COLO668 (cell line): Measurements from ENCODE around the gene RHOT2.
A peak's percentile ranks its signal among the peaks of the same experiment; 100 is the strongest.

Experiments
- DNase-seq: peaks from one replicate; lab custom pipeline; 2025; ENCODE audit not compliant: unreplicated experiment; lab: John Stamatoyannopoulos, UW

The RHOT2 gene

DNA sequence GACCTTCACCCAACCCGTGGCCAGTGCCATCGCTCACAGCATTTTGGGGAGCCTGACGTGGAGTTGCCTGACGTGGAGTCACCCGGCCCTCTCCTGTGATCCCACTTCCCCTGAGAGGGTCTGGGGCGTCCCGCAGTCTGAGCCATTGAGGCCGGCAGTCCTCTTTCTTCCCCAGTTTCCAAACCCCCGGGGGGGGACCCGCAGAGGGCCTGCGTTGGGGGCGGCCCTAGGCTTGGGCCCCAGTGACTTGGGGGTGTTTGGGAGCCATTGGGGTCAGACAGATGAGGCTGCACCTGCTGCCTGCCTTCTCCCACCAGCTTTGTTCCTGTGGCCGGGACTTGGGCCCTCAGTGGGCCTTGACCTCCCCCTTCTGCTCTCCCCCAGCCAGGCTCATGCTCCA is 1.7 kb downstream of the RHOT2 start:
- no peak for DNase-seq

DNA sequence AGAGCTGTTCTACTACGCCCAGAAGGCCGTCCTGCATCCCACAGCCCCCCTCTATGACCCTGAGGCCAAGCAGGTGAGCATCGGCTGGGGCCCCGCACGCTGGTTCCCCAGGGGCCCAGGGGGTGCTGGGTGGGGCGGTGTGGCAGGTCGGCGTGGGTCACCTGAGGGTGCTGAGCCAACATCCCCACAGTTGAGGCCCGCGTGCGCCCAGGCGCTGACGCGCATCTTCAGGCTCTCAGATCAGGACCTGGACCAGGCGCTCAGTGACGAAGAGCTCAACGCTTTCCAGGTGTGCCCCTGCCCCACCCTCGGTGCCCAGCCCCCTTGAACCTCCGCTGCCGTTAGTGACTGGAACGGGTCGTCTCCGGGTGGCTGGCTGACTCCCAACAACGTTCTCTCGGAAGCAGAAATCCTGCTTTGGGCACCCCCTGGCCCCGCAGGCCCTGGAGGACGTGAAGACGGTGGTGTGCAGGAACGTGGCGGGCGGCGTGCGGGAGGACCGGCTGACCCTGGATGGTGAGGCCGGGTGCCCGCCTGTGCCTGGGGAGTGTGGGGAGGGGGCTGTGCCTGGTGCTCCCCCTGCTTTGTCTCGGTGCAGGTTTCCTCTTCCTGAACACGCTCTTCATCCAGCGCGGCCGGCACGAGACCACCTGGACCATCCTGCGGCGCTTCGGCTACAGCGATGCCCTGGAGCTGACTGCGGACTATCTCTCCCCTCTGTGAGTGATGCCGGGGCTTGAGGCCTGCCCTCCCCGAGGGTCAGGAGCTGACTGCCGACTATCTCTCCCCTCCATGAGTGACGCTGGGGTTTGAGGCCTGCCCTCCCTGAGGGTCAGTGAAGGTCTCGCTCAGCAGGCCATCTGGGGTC is 2.8 kb downstream of the RHOT2 start:
- no peak for DNase-seq

DNA sequence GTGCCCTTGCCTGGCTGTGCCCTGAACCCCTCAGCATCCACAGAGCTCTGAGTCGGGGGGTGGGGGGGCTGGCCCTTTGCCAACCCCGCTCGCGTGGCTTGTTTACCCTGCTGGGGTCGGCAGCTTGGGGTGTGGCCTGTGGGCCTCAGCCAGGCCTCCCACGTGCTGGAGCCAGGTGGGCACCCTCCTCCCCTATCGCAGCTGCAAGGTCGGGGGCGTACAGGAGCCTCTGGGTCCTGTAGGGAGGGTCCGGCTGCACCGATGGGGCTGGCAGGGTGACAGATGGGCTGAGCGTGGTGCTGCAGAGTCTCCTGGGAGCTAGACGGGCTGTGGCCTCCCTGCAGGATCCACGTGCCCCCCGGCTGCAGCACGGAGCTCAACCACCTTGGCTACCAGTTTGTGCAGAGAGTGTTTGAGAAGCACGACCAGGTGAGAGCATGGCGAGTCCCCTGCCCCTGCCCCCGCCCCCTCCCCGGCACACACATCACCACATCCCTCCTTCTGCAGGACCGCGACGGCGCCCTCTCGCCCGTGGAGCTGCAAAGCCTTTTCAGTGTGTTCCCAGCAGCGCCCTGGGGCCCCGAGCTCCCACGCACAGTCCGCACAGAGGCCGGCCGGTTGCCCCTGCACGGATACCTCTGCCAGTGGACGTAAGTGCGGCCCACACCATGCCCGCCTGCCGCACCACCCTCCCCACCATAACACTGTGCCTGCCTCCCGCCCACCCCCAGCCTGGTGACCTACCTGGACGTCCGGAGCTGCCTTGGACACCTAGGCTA is 3.6 kb downstream of the RHOT2 start:
- DNase-seq: no peak

DNA sequence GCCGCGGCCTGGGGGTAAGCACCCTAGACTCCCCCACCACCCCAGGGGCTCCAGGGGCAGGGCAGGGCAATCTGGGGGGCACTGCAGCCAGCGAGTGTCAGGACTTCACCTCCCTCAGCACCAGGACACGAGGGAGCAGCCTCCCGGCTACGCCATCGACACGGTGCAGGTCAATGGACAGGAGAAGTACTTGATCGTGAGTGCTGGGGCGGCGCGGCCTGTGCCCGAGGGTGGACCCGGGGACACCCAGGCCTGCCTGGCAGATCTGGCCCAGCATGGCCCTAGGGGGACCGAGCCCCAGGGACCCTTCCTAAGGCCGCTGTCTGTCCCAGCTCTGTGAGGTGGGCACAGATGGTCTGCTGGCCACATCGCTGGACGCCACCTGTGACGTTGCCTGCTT is 4.4 kb downstream of the RHOT2 start:
- no peak for DNase-seq

DNA sequence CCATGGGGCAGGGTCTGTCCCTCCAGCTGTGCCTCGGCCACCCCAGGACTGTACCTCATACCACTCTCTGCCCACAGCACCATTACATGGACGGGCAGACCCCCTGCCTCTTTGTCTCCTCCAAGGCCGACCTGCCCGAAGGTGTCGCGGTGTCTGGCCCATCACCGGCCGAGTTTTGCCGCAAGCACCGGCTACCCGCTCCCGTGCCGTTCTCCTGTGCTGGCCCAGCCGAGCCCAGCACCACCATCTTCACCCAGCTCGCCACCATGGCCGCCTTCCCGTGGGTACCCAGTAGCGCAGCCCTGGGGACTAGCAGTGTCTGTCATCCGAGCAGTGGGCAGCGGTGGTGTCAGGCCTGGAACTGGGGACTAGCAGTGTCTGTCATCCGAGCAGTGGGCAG is 4.9 kb downstream of the RHOT2 start:
- no peak for DNase-seq

DNA sequence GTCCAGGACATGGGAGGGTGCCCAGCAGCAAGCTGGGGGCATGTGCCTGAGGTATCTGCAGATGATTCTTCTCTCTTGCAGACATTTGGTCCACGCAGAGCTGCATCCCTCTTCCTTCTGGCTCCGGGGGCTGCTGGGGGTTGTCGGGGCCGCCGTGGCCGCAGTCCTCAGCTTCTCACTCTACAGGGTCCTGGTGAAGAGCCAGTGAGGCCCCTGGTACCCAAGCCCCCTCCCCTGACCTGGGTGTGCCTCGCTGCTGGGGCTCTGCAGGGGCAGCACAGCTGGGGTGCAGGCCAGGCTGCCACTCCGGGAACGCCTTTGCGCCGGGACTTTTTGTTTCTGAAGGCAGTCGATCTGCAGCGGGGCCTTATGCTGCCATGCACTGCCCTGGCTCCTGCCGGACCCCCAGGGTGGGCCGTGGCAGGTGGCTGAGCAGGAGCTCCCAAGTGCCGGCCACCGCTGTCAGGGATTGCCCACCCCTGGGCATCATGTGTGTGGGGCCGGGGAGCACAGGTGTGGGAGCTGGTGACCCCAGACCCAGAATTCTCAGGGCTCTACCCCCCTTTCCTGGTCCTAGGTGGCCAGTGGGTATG is 5.6 kb downstream of the RHOT2 start:
- no peak for DNase-seq

DNA sequence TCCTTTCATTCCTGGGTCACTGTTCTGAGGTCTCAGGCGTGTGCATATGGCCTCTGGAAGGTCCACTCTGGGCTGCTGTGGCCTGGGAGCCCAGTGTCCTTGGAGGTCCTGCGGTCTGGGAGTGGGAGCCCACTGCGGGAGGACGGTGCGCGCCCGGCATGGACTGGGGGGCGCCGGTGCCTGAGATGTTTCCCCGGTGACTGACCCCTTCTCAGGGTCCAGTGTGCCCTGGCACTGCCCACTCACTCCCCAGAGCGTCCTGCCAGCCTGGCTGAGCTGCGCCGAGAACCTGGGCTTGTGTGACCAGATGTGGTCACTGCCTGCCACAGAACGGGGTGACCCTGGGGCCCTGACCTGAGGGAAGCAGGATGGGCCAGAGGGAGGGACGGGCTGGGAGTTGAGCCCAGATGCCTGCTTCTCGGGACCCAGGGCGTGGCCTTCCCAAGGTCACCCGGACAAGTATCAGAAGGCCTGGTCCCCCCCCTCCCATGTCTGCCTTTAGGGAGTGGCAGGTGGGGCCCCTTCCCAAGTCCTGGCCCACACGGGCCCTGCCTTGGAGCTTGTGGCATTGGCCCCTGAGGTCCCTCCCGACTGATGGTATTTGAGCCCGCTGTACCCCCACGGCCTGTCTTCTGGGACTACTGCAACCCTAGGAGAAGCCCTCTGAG is 6.4 kb downstream of the RHOT2 start:
- DNase-seq: no peak

DNA sequence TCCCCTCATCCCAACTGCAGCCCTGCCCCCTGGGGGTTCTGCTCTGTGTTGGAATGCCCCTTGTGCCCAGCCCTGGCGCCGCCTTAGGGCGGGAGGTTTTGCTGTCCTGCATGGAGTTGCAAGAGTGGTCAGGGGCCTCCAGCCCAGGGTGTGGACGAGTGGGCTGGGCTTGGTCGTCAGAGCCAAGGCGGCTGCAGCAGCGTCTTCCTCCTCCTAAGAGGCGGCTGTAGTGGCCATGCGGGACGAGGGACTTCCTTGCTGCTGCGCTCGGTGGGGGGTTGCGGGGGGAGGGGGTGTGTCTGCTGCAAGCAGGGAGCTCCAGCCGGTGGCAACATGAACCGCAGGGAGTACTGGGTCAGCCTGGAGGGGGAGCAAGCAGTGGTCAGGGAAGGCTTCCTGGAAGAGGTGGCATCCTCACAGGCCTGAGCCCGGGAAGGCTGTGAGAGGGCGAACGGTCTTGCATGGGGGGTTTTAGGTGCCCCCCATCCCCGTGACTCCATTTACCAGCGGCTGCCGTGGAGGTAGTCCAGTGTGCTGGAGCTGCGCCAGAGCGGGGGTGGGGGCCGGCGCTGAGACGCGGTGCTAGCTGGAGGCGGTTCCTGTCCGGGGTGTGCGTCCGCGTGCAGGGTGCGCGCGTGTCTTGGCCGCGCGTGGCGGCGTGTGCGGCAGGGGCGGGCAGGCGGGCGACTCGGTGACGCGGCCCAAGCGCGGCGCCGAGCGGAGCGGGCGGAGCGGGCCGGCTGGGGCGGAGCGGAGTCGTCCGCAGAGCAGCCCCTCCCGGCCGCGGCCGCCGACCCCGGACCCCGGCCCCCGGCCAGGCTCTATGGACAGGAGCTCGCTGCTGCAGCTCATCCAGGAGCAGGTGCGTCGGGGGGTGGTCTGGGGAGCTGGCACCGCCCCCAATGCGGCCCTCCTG is 7.3 kb downstream of the RHOT2 start, which contains the start of gene RHBDL1:
TSS of gene RHBDL1 (plus strand) at position 704 of the 916 bp plus-strand sequence. CDS start at position 824, 120 bp downstream.
- DNase-seq: peak; percentile 41

DNA sequence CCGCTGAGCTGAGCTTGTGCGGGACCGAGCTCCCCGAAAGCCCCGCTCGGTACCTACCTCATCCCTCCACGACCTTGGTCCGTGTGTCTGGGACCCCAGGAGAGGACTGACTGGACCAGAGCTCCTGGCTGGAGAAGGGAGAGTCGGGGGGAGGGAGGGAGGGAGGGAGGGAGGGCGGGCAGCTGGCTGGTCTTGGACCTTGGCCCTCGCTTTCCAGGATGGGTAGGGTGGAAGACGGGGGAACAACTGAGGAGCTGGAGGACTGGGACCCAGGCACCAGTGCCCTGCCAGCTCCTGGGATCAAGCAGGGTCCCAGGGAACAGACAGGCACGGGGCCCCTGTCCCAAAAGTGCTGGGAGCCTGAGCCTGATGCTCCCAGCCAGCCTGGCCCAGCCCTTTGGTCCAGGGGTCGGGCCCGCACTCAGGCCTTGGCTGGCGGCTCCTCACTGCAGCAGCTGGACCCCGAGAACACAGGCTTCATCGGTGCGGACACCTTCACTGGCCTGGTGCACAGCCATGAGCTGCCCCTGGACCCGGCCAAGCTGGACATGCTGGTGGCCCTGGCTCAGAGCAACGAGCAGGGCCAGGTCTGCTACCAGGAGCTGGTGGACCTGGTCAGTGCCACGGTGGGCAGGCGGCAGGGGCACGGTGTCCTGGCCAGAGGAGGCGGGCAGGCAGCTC is 8.1 kb downstream of the RHOT2 start:
- peak; percentile 38 for DNase-seq

DNA sequence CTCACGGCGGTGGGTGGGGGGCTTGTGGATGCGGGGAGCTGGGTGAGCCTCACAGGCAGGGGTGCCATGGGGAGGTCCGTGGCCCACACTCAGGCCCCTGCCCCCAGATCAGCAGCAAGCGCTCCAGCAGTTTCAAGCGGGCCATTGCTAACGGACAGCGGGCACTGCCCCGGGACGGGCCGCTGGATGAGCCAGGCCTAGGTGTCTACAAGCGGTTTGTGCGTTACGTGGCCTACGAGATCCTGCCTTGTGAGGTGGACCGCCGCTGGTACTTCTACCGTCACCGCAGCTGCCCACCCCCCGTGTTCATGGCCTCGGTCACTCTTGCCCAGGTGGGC is 8.6 kb downstream of the RHOT2 start:
- no peak for DNase-seq

DNA sequence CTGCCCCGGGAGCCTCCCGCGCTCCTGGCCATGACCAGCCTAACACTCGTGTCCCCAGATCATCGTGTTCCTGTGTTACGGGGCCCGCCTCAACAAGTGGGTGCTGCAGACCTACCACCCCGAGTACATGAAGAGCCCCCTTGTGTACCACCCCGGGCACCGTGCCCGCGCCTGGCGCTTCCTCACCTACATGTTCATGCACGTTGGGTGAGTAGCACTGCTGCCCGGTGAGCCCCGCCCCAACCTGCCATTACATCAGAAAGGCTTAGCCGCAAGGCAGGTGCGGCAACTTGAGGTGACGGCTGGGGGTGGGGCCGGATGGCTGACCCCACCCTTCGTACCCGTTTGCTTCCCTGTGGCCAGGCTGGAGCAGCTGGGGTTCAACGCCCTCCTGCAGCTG is 9.0 kb downstream of the RHOT2 start:
- peak; percentile 95 for DNase-seq

DNA sequence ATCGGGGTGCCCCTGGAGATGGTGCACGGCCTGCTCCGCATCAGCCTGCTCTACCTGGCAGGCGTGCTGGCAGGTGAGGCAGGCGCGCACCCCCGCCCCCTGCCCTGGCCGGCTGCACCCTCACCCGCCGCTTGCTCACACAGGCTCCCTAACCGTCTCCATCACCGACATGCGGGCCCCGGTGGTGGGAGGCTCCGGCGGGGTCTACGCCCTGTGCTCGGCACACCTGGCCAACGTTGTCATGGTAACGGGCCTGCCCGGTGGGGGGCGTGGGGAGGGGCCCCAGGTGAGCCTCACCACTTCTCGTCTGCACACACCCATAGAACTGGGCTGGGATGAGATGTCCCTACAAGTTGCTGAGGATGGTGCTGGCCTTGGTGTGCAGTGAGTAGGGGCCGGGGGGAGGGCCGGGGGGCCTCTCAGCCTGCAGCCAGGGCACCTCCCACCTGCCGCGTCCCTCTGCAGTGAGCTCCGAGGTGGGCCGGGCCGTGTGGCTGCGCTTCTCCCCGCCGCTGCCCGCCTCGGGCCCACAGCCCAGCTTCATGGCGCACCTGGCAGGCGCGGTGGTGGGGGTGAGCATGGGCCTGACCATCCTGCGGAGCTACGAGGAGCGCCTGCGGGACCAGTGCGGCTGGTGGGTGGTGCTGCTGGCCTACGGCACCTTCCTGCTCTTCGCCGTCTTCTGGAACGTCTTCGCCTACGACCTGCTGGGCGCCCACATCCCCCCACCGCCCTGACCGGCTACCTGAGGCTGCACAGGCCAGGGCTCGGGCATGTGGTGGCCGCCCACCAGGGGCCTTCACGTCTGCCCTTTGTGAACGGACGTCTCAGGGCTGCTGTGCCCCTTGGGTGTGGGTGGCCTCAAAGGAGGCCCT is 9.6 kb downstream of the RHOT2 start:
- peak; percentile 72 for DNase-seq

DNA sequence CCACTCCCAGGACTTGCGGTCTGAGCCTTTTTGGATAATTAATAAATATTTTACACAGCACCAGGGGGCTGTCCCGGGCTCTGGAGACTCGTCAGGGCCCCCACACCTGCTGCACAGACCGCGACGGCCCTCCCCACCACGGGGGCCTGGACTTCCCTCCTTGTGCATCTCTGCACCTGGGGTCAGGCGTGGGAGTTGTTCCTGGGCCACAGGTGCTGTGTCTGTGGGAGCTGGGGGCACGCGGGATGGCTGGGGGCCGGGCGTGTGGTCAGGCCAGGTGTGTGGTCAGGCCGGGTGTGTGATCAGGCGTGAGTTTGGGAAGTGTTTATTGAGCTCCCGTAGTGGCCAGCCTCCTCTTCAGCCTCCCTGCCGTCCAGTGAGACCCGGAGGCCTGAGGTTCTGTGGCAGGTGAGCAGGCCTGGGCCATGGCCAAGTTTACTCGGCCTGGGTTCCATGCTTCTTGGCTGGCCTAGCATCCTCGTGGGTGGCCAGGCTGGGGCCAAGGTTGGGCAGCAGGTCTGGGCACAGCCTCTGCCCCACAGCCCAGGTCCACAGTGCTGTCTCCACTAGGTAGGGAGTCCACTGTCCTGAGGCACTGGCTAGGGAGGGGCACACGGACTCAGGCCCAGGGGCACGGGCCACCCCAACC is 10.4 kb downstream of the RHOT2 start:
- peak; percentile 16 for DNase-seq

DNA sequence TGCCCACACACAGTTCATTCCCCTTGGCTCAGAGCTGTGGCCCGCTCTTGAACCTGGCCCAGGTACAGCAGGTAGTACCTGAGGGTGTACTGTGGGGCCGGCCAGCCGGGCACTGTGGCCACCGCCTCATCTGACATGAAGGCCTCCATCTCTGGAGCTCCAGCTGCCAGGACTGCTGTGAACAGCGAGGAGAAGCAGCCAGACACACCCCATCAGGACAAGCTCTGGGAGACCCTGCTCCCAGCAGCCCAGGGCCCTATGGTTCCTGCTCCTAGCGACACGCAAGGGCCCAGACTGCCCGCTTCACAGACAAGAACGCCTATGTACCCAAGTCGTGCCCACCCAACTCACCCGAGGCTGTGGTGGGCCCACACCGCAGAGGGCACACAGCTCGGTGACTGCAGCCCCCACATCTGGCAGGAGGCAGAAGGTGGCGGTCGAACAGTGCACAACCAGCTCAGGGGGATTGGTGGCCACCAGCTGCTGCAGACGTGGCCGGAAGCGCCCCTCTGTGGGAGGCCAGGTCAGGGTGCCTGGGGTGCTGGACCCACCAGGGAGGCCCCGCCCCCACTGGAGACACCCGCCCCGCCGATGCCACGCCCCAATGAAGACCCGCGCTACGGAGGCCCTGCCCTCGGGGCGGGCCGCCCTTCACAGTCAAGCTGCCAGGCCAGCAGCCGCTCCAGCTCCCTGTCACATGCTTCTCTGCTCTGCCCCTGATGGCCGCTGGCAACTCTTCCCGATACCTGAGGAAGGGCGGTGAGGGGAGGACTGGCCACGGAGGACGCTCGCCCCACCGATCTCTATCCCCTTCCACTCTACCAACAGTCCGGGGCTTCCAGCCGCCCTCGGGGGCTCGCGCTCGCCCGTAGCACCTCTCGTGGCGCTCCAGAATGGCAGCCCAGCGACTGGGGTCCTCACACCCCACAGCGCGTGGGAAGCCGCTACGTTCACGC is 11.2 kb downstream of the RHOT2 start:
- peak; percentile 82 for DNase-seq

DNA sequence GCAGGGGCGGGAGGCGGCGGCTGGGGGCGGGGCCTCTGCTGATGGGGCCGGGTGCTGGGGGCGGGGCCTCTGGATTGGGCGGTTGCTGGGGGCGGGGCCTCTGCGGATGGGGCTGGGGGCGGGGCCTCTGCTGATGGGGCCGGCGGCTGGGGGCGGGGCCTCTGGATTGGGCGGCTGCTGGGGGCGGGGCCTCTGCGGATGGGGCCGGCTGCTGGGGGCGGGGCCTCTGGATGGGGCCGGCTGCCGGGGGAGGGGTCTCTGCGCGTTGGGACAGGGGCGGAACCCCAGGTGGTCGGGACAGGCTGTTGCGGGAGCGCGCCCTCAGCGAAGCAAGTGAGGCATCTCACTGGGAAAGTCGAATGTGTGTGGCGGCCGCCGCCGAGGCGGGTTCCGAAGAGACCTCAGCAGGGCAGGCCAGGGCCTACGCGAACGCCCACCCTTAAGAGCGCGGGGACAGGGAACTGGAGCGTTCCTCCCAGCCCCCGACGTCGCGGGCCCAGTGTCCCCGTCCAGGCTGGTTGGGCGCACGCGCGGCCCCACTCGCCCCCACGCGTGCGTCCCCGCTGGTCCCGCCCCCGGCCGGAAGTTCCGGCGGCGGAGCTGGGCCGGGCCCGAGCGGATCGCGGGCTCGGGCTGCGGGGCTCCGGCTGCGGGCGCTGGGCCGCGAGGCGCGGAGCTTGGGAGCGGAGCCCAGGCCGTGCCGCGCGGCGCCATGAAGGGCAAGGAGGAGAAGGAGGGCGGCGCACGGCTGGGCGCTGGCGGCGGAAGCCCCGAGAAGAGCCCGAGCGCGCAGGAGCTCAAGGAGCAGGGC is 12.1 kb downstream of the RHOT2 start, which contains the start of gene STUB1:
TSS of gene STUB1 (plus strand) at position 597 of the 811 bp plus-strand sequence. CDS start at position 713, 116 bp downstream.
- peak; percentile 89 for DNase-seq

DNA sequence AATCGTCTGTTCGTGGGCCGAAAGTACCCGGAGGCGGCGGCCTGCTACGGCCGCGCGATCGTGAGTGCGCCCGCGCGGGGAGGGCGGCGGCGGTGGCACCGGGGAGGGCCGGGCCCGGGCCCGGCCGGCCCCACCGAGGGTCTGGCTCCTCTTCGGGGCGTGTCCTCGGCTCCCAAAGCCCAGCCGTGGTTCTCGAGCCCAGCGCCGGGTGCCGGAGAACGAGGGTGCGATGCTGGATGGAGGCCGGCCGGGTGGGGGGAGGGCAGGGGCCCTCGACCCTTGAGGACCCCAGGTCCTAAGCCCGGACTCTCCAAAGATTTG is 12.7 kb downstream of the RHOT2 start:
- DNase-seq: no peak
